HG02885 (cell line): ENCODE measurements around the gene KPNA4.
"Not testable (repeated sequence)": the region's sequence is repeated elsewhere in the genome, so short reads cannot be mapped to it uniquely, and the experiment has no call there.

Source experiments
- ATAC-seq: cut with Tn5 transposase; IDR thresholded peaks from one replicate; pipeline ENCODE4 v1.9.1; 2021; ENCODE audit warnings: mild to moderate bottlenecking; ENCODE audit not compliant: unreplicated experiment, poor library complexity

Gene KPNA4, protein sequence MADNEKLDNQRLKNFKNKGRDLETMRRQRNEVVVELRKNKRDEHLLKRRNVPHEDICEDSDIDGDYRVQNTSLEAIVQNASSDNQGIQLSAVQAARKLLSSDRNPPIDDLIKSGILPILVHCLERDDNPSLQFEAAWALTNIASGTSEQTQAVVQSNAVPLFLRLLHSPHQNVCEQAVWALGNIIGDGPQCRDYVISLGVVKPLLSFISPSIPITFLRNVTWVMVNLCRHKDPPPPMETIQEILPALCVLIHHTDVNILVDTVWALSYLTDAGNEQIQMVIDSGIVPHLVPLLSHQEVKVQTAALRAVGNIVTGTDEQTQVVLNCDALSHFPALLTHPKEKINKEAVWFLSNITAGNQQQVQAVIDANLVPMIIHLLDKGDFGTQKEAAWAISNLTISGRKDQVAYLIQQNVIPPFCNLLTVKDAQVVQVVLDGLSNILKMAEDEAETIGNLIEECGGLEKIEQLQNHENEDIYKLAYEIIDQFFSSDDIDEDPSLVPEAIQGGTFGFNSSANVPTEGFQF

DNA sequence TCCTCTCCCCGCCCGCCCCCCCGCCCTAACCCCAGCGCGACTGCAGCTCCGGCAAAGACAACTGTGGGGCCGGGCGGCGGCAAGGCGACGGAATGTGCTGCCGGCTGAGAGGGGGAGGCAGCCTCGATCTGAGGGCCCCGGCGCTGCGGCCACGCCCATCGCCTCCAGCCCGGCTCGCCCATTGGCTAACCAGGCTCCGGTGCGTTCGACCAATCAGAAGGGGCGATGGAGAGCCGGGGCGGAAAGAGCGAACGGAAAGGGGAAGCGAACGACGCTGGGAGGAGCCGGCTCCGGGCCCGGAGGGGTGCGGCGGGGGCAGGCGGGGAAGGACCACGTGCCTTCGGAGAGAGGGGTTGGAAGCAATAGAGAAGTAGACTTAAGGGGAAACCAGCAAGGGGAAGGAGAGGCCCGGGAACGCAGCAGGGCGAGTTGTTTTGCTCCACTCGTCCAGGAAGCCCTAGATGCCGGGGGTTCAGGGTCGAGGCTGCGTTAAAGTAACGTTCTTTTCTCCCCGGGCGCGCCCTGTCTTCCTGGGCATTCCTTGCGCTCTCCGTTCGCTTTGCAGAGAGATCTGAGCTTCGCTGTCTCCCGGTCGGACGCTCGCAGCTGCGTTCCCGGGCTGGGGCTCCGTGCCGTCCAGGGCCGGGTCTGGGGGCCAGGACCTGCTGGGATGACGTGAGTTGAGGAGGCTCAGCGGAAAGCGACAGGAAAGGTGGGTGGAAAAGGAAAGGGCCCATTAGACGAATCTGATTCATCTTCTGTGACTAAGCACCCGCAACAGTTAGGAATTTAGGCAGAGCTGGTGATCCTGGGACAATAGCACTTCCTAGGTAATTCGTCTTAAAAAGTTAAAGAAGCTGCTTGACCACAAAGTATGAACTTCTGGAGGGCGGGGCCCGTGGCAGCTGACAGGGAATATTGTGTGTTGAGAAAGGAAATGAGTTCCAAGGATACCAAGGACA lies at the start of gene KPNA4:
Gene KPNA4, minus strand, starts transcription at position 130 of the 962 bp plus-strand sequence. CDS start 289 bp downstream, outside the sequence.
- ATAC-seq: peak; percentile 91

DNA sequence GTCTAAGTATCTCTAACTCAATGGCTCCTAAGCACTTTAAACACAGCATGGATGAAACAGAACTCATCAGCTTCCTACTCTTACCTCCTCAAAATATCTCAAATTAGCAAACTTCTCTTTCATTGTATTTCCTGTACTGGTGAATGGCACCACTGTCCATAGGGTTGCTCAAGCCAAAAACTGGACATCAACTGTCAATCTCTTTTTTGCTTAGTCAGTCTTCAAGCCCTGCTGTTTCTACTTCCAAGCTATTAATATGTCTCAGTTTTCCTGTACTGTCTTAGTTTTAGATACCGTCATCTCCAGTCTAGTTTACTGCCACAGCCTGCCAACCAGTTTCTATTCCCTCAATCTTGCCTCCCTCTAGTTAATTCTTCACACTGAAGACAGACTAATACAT lies 48.3 kb upstream of the KPNA4 start:
- no peak for ATAC-seq

DNA sequence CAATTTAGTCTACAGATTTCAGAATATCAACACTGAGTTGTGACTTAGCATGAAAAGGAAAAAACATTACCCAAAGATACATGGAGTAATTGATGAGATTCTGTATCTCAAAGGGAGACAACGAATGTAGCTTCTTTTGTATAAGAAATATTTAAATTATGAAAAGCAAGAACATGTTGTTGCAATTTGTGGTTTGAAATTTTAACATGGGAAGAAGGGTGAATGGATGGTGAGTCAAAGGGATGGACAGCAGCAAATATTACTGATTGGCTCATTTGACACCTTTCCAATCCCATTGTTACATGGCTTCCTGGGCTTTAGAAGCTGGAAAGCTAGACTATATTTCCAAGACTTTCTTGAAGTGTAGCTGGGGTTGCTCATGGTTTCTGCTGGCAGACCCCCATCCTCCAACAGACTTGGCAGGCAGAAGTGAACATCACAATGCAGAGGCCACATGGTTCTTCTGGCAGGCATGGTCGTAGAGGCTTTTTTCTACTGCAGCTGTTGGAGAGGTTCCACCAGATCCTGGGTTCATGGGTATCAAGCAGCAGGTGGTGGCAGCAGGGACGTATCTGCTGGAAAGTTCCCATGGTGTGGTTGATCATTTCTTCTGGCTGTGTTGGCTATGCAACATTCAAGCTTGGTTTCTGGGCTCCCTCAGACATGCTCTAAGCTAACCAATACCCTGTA lies 47.2 kb upstream of the KPNA4 start:
- ATAC-seq: no peak

DNA sequence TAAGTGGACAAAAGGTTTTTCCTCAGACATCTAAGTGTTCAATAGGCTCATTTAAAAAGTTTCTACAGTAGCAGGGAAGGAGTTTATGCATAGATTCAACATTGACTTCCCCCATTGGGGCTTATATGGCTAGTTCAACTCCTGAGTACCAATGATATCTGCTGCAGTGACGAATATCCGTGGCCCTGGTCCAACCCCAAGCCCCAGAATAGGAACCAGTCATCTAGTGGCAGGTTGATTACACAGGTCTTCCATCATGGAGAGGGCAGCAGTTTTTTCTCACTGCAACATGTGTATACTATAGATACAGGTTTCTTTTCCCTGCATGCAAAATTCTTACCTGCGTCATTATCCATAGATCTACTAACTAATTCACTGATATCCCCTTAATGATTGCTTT lies 45.8 kb upstream of the KPNA4 start:
- ATAC-seq: no peak

DNA sequence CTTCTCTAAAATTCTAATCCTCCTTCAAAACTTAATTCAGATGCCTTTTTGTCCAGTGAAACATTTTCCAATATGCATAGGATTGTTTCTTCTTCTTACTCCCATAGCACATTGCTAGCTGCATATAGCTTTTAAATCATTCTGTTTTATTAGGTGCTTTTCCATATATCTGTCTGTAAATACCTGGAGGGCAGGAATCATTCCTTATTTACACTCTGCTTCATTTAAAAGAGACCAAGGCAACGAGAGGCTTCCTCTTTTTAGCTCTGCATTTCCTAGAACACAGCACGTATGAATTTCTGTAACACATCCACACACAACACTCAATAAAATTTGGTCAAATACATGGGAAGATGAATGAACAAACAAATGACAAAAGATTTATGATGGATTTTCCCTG lies 43.5 kb upstream of the KPNA4 start:
- ATAC-seq: no peak

DNA sequence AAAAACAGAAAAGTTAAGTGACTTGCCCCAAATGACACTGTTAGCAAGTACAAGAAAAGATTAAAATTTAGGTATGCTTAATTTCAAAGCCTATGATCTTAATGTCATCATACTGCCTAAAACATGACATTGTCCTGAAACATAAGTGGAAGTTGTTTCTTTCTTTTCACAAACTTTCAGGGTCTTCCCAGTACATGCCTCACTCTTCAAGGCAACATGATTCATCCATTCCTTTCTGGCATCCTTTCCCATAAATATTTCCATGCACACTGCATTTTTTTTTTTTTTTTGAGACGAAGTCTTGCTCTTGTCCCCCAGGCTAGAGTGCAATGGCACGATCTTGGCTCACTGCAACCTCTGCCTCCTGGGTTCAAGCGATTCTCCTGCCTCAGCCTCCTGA lies 42.5 kb upstream of the KPNA4 start:
- no peak for ATAC-seq

DNA sequence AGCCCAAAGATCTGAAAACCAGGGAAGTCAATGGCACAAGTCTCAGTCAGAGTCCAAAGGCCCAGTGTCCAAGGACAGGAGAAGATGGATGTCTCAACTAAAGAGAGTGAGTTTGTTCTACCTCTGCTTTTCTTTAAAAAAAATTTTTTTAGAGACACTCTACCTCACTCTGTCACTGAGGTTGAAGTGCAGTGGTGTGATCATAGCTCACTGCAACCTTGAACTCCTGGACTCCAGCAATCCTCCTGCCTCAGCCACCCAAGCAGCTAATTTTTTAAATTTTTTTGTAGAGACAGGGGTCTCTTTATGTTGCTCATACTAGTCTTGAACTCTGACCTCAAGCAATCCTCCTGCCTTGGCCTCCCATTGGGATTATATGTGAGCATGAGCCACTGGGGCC lies 39.9 kb upstream of the KPNA4 start:
- no peak for ATAC-seq

DNA sequence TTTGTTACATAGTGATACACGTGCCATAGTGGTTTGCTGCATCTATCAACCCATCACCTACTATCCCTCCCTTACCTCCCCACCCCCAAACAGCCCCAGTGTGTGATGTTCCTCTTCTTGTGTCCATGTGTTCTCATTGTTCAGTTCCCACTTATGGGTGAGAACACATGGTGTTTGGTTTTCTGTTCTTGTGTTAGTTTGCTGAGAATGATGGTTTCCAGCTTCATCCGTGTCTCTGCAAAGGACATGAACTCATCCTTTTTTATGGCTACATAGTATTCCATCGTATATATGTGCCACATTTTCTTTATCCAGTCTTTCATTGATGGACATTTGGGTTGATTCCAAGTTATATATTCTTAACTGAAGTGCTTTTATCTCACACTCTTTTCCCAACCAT lies 38.5 kb upstream of the KPNA4 start:
- not testable (repeated sequence) for ATAC-seq

DNA sequence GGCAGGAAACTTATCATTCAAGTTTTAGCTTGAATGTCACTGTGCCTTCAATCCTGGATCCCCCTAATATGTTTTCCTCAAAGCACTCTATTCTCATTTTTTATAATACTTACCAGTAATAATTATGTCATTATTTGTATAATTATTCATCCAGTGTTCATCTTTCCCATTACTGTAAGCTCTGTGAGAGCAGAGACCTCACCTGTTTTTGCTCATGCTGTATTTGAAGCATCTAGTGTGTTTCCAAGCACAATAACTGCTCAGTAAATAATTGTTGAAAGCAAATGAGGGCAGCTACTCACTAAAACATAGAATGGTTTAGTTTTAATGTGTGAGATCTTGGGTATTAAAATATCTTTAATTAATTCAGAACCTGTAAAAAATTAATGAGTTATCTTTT lies 36.9 kb upstream of the KPNA4 start:
- ATAC-seq: no peak

DNA sequence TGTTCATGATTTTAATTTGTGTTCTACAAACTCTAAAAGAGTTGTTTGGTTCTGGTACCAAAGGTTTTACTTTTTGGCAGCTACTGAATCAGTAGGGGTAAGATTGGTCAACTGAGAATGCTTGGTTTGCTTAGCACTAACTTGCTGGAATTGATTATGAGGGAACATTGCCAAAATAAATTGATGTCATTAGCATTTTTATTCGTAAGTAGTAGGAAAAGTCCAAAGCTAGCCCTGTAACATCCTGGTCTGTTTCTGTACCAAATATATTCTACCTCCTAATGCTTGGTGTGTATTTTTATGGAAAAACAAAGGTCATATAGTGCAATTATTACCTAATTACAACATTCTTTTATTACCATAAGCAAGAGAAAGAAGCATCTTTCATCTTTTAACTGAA lies 35.9 kb upstream of the KPNA4 start:
- ATAC-seq: no peak

DNA sequence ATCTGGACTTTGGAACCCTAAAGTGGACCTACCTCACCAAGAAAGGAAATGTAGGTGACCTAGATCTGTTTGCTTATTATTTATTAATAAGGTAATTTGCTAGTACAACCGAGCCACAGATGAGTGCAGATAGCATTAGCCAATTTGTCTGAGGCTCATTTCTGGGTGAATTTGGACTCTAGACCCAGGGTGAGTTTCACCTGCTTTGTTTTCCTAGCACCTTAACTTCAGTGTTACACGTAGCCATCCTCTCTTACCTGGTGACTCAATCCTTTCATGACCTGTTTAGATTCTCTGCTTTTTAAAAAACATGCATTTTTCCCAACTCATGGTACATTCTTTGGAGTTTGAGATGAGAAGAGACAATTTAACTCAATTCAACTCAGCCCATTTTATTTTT lies 33.5 kb upstream of the KPNA4 start:
- no peak for ATAC-seq

DNA sequence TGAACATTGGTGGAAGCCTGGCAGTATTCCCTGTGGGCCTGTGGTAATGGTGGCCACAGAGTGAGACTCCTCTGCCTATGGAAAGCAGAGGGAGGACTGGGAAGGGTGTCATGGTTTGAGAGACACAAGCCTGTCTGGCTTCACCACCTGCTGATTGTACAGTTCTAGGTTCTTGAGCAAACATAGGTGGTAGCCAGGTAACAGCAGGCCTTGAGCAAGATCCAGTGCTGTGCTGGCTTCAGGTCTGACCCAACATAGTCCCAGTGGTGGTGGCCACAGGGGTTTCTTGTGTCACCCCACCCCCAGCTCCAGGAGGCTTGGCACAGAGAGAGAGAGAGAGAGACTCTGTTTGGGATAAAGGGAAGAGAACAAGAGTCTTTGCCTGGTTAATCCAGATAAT lies 22.7 kb upstream of the KPNA4 start:
- ATAC-seq: no peak

DNA sequence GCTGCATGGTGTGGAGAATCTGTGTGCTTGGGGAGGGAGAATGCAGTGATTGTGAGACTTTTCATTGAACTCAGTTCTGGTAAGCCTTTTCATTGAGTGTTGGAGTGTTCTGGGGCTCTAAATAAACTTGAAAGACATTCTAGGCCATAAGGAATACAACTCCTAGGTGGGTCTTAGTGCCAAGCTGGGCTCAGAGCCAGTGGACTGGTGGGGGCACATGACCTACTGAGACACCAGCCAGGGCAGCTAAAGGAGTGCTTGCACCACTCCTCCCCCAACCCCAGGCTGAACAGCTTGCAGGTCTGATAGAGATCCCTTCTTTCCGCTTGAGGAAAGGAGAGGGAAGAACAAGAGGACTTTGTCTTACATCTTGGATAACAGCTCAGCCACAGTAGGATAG lies 21.7 kb upstream of the KPNA4 start:
- ATAC-seq: no peak

DNA sequence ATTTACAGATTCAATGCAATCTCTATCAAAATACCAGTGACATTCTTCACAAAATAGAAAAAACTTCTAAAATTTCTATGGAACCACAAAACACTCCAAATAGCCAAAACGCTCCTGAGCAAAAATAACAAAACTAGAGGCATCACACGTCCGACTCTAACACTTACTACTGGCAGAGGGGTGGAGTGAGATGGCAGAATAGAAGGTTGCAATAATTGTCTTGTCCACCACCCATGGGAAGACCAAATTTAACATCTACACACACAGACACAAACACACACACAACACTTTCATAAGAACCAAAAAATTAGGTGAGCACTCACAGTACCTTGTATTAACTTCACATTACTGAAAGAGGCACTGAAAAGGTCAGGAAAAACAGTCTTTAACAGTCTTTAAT lies 21.3 kb upstream of the KPNA4 start:
- ATAC-seq: no peak

DNA sequence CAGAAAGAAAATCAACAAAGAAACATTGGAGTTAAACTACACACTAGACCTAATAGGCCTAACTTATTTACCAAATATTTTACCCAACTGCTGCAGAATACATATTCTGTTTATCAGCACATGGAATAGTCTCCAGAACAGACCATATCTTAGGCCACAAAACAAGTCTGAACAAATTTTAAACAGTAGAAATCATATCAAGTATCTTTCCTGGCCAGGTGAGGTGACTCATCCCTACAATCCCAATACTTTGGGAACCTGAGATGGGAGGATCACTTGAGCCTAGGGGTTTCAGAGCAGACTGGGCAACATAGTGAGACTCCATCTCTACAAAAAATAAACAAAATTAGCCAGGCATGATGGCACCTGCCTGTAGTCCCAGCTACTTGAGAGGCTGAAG lies 18.1 kb upstream of the KPNA4 start:
- ATAC-seq: no peak

DNA sequence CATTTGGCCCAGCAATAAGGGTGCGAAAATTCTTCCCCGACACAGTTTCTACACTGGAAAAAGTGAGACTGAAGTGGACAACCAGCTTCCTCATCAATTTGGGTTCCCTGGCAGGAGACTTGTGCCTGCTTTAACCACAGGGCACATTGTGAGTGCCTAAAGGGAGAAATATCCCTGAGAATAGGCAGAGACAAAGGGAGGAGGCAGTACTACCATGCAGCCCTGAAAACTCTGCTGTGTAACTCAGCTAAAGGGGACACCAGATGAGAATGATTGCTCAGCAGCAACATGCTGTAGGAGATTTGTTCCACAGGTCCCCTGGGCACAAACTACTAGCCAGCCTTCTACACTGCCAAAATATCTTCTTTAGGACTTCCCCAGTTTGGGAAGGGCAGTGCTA lies 15.6 kb upstream of the KPNA4 start:
- no peak for ATAC-seq

DNA sequence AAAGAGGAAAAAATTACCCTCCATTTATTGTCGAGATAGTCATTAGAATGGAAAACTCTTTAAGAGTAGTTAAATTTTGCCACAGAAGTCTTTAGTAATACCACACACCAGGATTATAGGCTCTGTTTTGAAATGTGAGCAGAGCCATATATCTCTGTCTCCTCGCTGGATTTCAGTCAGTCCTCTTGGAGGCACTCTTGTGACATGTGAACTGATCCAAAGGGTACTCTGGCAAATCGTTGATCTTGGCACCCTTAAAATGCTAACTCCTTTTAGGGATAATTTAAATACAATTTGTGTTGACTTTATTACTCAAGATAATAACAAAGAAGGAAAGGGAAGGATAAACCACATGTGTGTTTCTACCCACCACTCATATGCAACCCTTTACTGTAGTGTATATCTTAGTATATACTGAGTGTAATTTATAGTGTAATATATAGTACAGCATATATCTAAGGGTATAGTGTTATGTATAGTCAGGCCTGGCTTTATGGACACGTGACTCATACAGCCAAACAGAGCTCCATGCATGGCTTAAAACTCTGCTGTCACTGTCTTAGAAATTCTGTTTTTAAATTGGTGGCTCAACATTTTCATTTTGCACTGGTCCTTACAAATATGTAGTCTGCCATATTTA lies 12.3 kb upstream of the KPNA4 start:
- ATAC-seq: no peak

DNA sequence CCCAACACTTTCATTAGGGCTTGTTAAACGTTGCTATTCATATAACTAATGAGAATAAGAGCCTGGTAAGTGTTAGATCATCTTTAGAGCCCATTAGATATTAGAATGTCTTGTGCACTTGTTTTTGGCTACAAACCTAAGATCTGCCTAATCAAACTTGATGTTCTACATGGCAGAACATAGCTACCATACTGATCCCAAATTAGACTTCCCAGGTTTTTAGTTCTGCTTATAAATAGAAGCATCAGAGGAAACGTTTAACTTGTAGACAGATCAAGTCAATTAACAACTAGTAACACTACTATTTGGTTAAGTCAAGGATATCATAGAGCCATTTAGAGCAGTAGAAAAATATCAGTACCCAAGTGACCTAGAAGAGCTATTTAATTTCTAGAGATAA lies 11.7 kb upstream of the KPNA4 start:
- no peak for ATAC-seq

DNA sequence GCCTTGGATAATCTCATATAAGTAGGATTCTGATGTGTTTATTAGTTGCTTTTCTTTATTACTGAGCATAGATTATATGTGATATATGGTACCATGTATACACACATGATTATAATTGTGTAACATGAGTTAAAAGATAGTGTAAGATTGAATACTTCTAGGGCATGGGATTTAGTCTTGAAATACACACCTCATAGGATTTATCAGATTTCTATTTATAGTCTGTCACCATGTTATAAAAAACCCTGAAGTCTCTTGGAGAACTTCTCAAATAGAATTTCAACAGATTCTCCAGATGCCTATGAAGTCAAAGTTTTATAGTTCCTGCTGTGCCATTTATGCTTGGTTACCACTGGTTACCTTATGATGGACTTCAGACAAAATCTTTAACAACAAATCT lies 11.2 kb upstream of the KPNA4 start:
- no peak for ATAC-seq

DNA sequence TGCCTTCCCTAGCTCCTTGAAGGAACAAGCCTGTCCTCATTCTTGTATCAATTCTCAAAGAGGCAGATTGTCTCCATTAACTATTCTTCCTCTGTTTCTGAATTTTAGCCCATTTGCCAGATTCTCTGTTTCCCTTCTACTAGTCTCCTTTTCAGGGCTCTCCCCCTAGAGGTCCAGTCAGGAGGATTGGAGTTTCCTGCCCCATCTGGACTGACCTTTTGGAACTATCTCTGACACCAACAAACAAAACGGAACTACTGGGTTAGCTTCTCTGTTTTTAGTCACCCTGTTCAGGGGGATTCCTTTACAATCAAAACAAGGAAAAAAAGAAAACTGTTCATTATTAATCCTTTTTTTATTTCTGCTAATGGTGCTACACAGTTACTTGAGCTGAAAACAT lies 10.2 kb upstream of the KPNA4 start:
- ATAC-seq: no peak
